Testis (tissue), 2 donors: ENCODE measurements around the gene FEM1A.

Source experiments
- CTCF ChIP-seq, 3 experiments: fragments of 450-650 bp in 2 of 3; fragments of 200-600 bp in 1 of 3; sonication (generic) in 1 of 3; IDR thresholded peaks; one replicate each; pipeline ENCODE4 v1.5.1; 2016 to 2019; ENCODE audit warnings: antibody characterized with exemption in 3 of 3, mild to moderate bottlenecking in 2 of 3, moderate library complexity in 1 of 3
- POLR2A ChIP-seq: fragments of 450-650 bp; IDR thresholded peaks from one replicate; pipeline ENCODE4 v1.6.1; 2017; ENCODE audit warnings: antibody characterized with exemption, mild to moderate bottlenecking, moderate library complexity

GRCh38 chr19:4806384-4806783, 14.8 kb downstream of the FEM1A start:
- TF ChIP-seq CTCF (IDR thresholded peaks at IDR 0.05): no peak
- TF ChIP-seq POLR2A: no peak
